ENCODE measurements around the gene UBE2J2.
A peak's percentile ranks its signal among the peaks of the same experiment; 100 is the strongest.

The UBE2J2 gene

GRCh38 chr1:1309251-1310108, 35.8 kb upstream of the UBE2J2 start:
- no peak for DNase-seq (ENCODE audit: low read depth in 3 of 3)

GRCh38 chr1:1308756-1309250, 35.1 kb upstream of the UBE2J2 start:
- DNase-seq (ENCODE audit: low read depth in 3 of 3), result no peak

GRCh38 chr1:1307923-1308755, 34.5 kb upstream of the UBE2J2 start, which contains the start of the genes ACAP3 and PUSL1:
Gene ACAP3 (minus strand): TSS chr1:1307930. CDS start chr1:1307815, 115 bp downstream.
Gene PUSL1 (plus strand): TSS chr1:1308597. CDS start chr1:1308644, 47 bp downstream.
- DNase-seq (ENCODE audit: low read depth in 3 of 3), result peak; percentile 75 to 79 (median 77)

GRCh38 chr1:1307261-1307922, 33.7 kb upstream of the UBE2J2 start:
- no peak for DNase-seq (ENCODE audit: low read depth in 3 of 3)

- no peak for DNase-seq (ENCODE audit: low read depth in 3 of 3)
Observed at GRCh38 chr1:1306661-1307260, 33.1 kb upstream of the UBE2J2 start.

- DNase-seq (ENCODE audit: low read depth in 3 of 3), result no peak
Observed at GRCh38 chr1:1306070-1306660, 32.5 kb upstream of the UBE2J2 start.

- peak; percentile 50 to 65 (median 59) for DNase-seq (ENCODE audit: low read depth in 3 of 3)
Observed at GRCh38 chr1:1305300-1306069, 31.8 kb upstream of the UBE2J2 start.

GRCh38 chr1:1304331-1305299, 31.0 kb upstream of the UBE2J2 start:
- DNase-seq (ENCODE audit: low read depth in 3 of 3), result no peak

- DNase-seq (ENCODE audit: low read depth in 3 of 3), result no peak
Observed at GRCh38 chr1:1303736-1304135, 30.1 kb upstream of the UBE2J2 start.

- DNase-seq (ENCODE audit: low read depth in 3 of 3), result no peak
Observed at GRCh38 chr1:1302951-1303509, 29.4 kb upstream of the UBE2J2 start.

- no peak for DNase-seq (ENCODE audit: low read depth in 3 of 3)
Observed at GRCh38 chr1:1302006-1302430, 28.4 kb upstream of the UBE2J2 start.

GRCh38 chr1:1300352-1300739, 26.7 kb upstream of the UBE2J2 start:
- DNase-seq (ENCODE audit: low read depth in 3 of 3), result no peak

GRCh38 chr1:1299686-1300351, 26.2 kb upstream of the UBE2J2 start:
- no peak for DNase-seq (ENCODE audit: low read depth in 3 of 3)

- DNase-seq (ENCODE audit: low read depth in 3 of 3), result no peak
Observed at GRCh38 chr1:1298861-1299685, 25.4 kb upstream of the UBE2J2 start.

- no peak for DNase-seq (ENCODE audit: low read depth in 3 of 3)
Observed at GRCh38 chr1:1297802-1298424, 24.3 kb upstream of the UBE2J2 start.
